Naive thymus-derived CD4-positive, alpha-beta T cell (primary cell): Measurements from ENCODE around the gene ACSL3. TPM values are rescaled to one million over a fixed set of nuclear protein-coding genes. Genes with fewer than 3 reads are reported as not detected.

Source experiments
- ATAC-seq: fragments of 150-1000 bp; cut with Tn5 transposase; 2 replicates; pipeline ENCODE4 v1.10.0; 2021; ENCODE audit warnings: mild to moderate bottlenecking, moderate library complexity
- CTCF ChIA-PET: fragments of 350-600 bp; sonication (Branson Sonifier 250); formaldehyde crosslinking; loops from one replicate; lab custom pipeline; 2021; ENCODE audit warnings: antibody characterized with exemption; lab: Charles Lee
- POLR2A ChIA-PET: fragments of 350-600 bp; sonication (Branson Sonifier 250); formaldehyde crosslinking; loops from one replicate; lab custom pipeline; 2021; ENCODE audit warnings: antibody characterized with exemption, inconsistent platforms; lab: Charles Lee
- DNase-seq, 9 donors: peaks; one replicate each; pipeline versions ENCODE4 v3.0.0 to v3.0.0-alpha.2; 2020 to 2022; ENCODE audit warnings: mixed read lengths in 1 of 9
- H3K27ac ChIP-seq: one replicate; pipeline ENCODE4 v1.7.0; 2013; ENCODE audit warnings: mild to moderate bottlenecking, low read depth, low read length, moderate library complexity
- H3K27me3 ChIP-seq, 2 donors: one replicate each; pipeline ENCODE4 v1.7.0; 2013; ENCODE audit warnings: low read length in 2 of 2, mild to moderate bottlenecking in 2 of 2, moderate library complexity in 2 of 2; ENCODE audit not compliant: control insufficient read depth in 2 of 2, insufficient read depth in 2 of 2
- H3K36me3 ChIP-seq, 3 experiments: 1 replicate in 2 of 3; 2 replicates in 1 of 3; pipeline ENCODE4 v1.7.0; 2013; ENCODE audit warnings: low read length in 3 of 3, mild to moderate bottlenecking in 3 of 3, moderate library complexity in 1 of 3; ENCODE audit not compliant: insufficient read depth in 3 of 3, control insufficient read depth in 2 of 3
- H3K4me1 ChIP-seq, 2 donors: one replicate each; pipeline ENCODE4 v1.7.0; 2013; ENCODE audit warnings: low read length in 2 of 2, mild to moderate bottlenecking in 2 of 2, moderate library complexity in 1 of 2; ENCODE audit not compliant: control insufficient read depth in 2 of 2, insufficient read depth in 2 of 2
- H3K4me3 ChIP-seq: 2 replicates; pipeline ENCODE4 v1.7.0; 2013; ENCODE audit warnings: mild to moderate bottlenecking, low read length
- H3K9me3 ChIP-seq, 3 experiments: 1 replicate in 2 of 3; 2 replicates in 1 of 3; pipeline ENCODE4 v1.7.0; 2013; ENCODE audit warnings: low read length in 3 of 3; ENCODE audit not compliant: control insufficient read depth in 2 of 3
- H3K27ac Mint-ChIP-seq, 9 donors: one replicate each; pipeline ENCODE4 v1.8.0; 2020 to 2022; ENCODE audit warnings: mixed read lengths in 9 of 9, mild to moderate bottlenecking in 8 of 9, moderate library complexity in 5 of 9, inconsistent platforms in 2 of 9
- H3K27me3 Mint-ChIP-seq, 5 donors: one replicate each; pipeline ENCODE4 v1.8.0; 2021 to 2022; ENCODE audit warnings: mixed read lengths in 5 of 5, mild to moderate bottlenecking in 1 of 5
- H3K36me3 Mint-ChIP-seq, 5 donors: one replicate each; pipeline ENCODE4 v1.8.0; 2020 to 2022; ENCODE audit warnings: mixed read lengths in 5 of 5, mild to moderate bottlenecking in 3 of 5, inconsistent platforms in 1 of 5
- H3K4me1 Mint-ChIP-seq, 7 donors: one replicate each; pipeline ENCODE4 v1.8.0; 2020 to 2022; ENCODE audit warnings: mixed read lengths in 7 of 7, mild to moderate bottlenecking in 3 of 7, inconsistent platforms in 1 of 7
- H3K4me3 Mint-ChIP-seq, 10 donors: one replicate each; pipeline ENCODE4 v1.8.0; 2020 to 2022; ENCODE audit warnings: mild to moderate bottlenecking in 10 of 10, mixed read lengths in 10 of 10, moderate library complexity in 6 of 10, inconsistent platforms in 2 of 10
- H3K9me3 Mint-ChIP-seq, 11 donors: one replicate each; pipeline ENCODE4 v1.8.0; 2020 to 2022; ENCODE audit warnings: mixed read lengths in 11 of 11, mild to moderate bottlenecking in 4 of 11, inconsistent platforms in 1 of 11, moderate library complexity in 1 of 11
- intact Hi-C, 2 donors: fragments of 100-400 bp; cut with micrococcal nuclease; formaldehyde crosslinking; loops; one replicate each; pipeline ENCODE4 v1.15.1; 2023
- polyA plus RNA-seq, 2 donors: library from polyadenylated mRNA; unstranded; fragments of 300-500 nt; fragmentation: Illumina TruSeq; gene quantifications; one replicate each; pipeline ENCODE4 v1.2.3, GENCODE V29; 2021
- total RNA-seq, 6 experiments: library from RNA in 5 of 6; stranded (reverse) in 5 of 6; gene quantifications; 1 replicate in 5 of 6; 2 replicates in 1 of 6; pipeline ENCODE4 v1.2.3 and lab custom pipeline; 2021 to 2026

The ACSL3 gene
- total and polyA plus RNA-seq, 7 experiments from 2014 or later: 21.7 to 69.6 (median 40.5) TPM

- ChIA-PET CTCF (no interaction called here), POLR2A (no interaction called here)
- Mint-ChIP-seq H3K9me3 (no peaks in the 10 kb centered on the region), H3K4me3 (no peak overlapping the region), H3K27ac (no peak overlapping the region), H3K4me1 (peaks cover 13 to 72% (median 54%) of the 10 kb centered on the region in 7 donors), H3K36me3 (peaks cover 0 to 3% (median 0%) of the 10 kb centered on the region in 5 donors), H3K27me3 (no peaks in the 10 kb centered on the region)
- H3K27ac ChIP-seq: no peak overlapping the region
- H3K4me3 ChIP-seq: no peak overlapping the region
- ATAC-seq: no peak
- intact Hi-C loops: no loop called here
- DNase-seq: no peak
- no peaks in the 10 kb centered on the region for H3K4me1 ChIP-seq
- no peaks in the 10 kb centered on the region for H3K36me3 ChIP-seq
- no peaks in the 10 kb centered on the region for H3K27me3 ChIP-seq
- H3K9me3 ChIP-seq: no peaks in the 10 kb centered on the region
Observed at GRCh38 chr2:222877556-222878300, 16.9 kb downstream of the ACSL3 start.

GRCh38 chr2:222878301-222878876, 17.6 kb downstream of the ACSL3 start:
- Mint-ChIP-seq H3K36me3 (peaks cover 0 to 3% (median 0%) of the 10 kb centered on the region in 5 donors), H3K27me3 (no peaks in the 10 kb centered on the region), H3K9me3 (no peaks in the 10 kb centered on the region), H3K4me1 (peaks cover 13 to 75% (median 56%) of the 10 kb centered on the region in 7 donors), H3K4me3 (no peak overlapping the region), H3K27ac (peak overlapping the region in 1 of 9 donors; percentile 2)
- no peak overlapping the region for H3K27ac ChIP-seq
- ChIA-PET CTCF (no interaction called here), POLR2A (no interaction called here)
- no peaks in the 10 kb centered on the region for H3K9me3 ChIP-seq
- intact Hi-C loops: no loop called here
- ATAC-seq (no peak), DNase-seq (no peak)
- H3K36me3 ChIP-seq: no peaks in the 10 kb centered on the region
- H3K4me1 ChIP-seq: no peaks in the 10 kb centered on the region
- no peaks in the 10 kb centered on the region for H3K27me3 ChIP-seq
- no peak overlapping the region for H3K4me3 ChIP-seq

GRCh38 chr2:222878877-222879603, 18.2 kb downstream of the ACSL3 start:
- DNase-seq (no peak), ATAC-seq (no peak)
- H3K27me3 ChIP-seq: no peaks in the 10 kb centered on the region
- H3K4me1 Mint-ChIP-seq: peaks cover 13 to 82% (median 62%) of the 10 kb centered on the region in 7 donors
- H3K4me1 ChIP-seq: no peaks in the 10 kb centered on the region
- ChIA-PET CTCF (no interaction called here), POLR2A (no interaction called here)
- H3K36me3 Mint-ChIP-seq: peaks cover 0 to 3% (median 0%) of the 10 kb centered on the region in 5 donors
- no peak overlapping the region for H3K27ac Mint-ChIP-seq
- intact Hi-C loops: no loop called here
- H3K4me3 ChIP-seq: no peak overlapping the region
- H3K27me3 Mint-ChIP-seq: no peaks in the 10 kb centered on the region
- no peaks in the 10 kb centered on the region for H3K9me3 ChIP-seq
- no peak overlapping the region for H3K27ac ChIP-seq
- H3K4me3 Mint-ChIP-seq: no peak overlapping the region
- H3K36me3 ChIP-seq: no peaks in the 10 kb centered on the region
- no peaks in the 10 kb centered on the region for H3K9me3 Mint-ChIP-seq

- Histone ChIP-seq H3K36me3 (no peaks in the 10 kb centered on the region), H3K9me3 (no peaks in the 10 kb centered on the region), H3K4me1 (no peaks in the 10 kb centered on the region), H3K4me3 (no peak overlapping the region), H3K27me3 (no peaks in the 10 kb centered on the region), H3K27ac (no peak overlapping the region)
- ATAC-seq: no peak
- Mint-ChIP-seq H3K36me3 (peaks cover 0 to 3% (median 0%) of the 10 kb centered on the region in 5 donors), H3K27ac (no peak overlapping the region), H3K27me3 (no peaks in the 10 kb centered on the region), H3K4me1 (peaks cover 13 to 87% (median 67%) of the 10 kb centered on the region in 7 donors), H3K4me3 (no peak overlapping the region), H3K9me3 (no peaks in the 10 kb centered on the region)
- intact Hi-C loops: no loop called here
- POLR2A ChIA-PET: no interaction called here
- no peak for DNase-seq
- CTCF ChIA-PET: no interaction called here
Observed at GRCh38 chr2:222879604-222879933, 18.7 kb downstream of the ACSL3 start.

GRCh38 chr2:222882484-222882928, 21.7 kb downstream of the ACSL3 start:
- ChIA-PET CTCF (interaction anchor here (0.6 kb wide), 1 partner anchor 57 kb away, joined by 3 read pairs; no protein-coding TSS in a partner anchor), POLR2A (no interaction called here)

GRCh38 chr2:222883420-222883819, 22.6 kb downstream of the ACSL3 start:
- CTCF ChIA-PET: no interaction called here
- Mint-ChIP-seq H3K27ac (no peak overlapping the region), H3K36me3 (peaks cover 0 to 16% (median 3%) of the 10 kb centered on the region in 5 donors), H3K27me3 (no peaks in the 10 kb centered on the region), H3K4me1 (peaks cover 5 to 80% (median 61%) of the 10 kb centered on the region in 7 donors), H3K9me3 (peaks cover 0 to 2% (median 0%) of the 10 kb centered on the region in 11 donors), H3K4me3 (no peak overlapping the region)
- intact Hi-C loops: loop anchor here in 1 of 2 donors (2.0 kb wide), 1 partner anchor 19 kb away; no protein-coding TSS in a partner anchor
- Histone ChIP-seq H3K27ac (no peak overlapping the region), H3K36me3 (no peaks in the 10 kb centered on the region), H3K27me3 (no peaks in the 10 kb centered on the region), H3K4me1 (no peaks in the 10 kb centered on the region), H3K4me3 (no peak overlapping the region), H3K9me3 (no peaks in the 10 kb centered on the region)
- DNase-seq (no peak), ATAC-seq (no peak)
- POLR2A ChIA-PET: no interaction called here

More at GRCh38 chr2:222882484-222882928, 21.7 kb downstream of the ACSL3 start:
- ATAC-seq: no peak
- Mint-ChIP-seq H3K27ac (no peak overlapping the region), H3K9me3 (peaks cover 0 to 2% (median 0%) of the 10 kb centered on the region in 11 donors), H3K4me1 (peaks cover 6 to 83% (median 65%) of the 10 kb centered on the region in 7 donors), H3K27me3 (no peaks in the 10 kb centered on the region), H3K36me3 (peaks cover 0 to 12% (median 0%) of the 10 kb centered on the region in 5 donors), H3K4me3 (no peak overlapping the region)
- Histone ChIP-seq H3K4me1 (no peaks in the 10 kb centered on the region), H3K27me3 (no peaks in the 10 kb centered on the region), H3K9me3 (no peaks in the 10 kb centered on the region), H3K4me3 (no peak overlapping the region), H3K36me3 (no peaks in the 10 kb centered on the region), H3K27ac (no peak overlapping the region)
- intact Hi-C loops: loop anchor here in 1 of 2 donors (2.0 kb wide), 1 partner anchor 18 kb away; no protein-coding TSS in a partner anchor
- no peak for DNase-seq
